NCI-H526 treated with DMSO at 0.1 percent for 48 hours (cell line): ENCODE measurements around the gene TARS2.

Experiments
- DNase-seq: peaks from one replicate; lab custom pipeline; 2025; lab: John Stamatoyannopoulos, UW

Gene TARS2

GRCh38 chr1:150537732-150538684 lies 50.8 kb downstream of the TARS2 start:
- no peak for DNase-seq

GRCh38 chr1:150543500-150544143 lies 56.4 kb downstream of the TARS2 start:
- no peak for DNase-seq

- DNase-seq = no peak
Measured at GRCh38 chr1:150544204-150544603, 57.0 kb downstream of the TARS2 start.

GRCh38 chr1:150545486-150546032 lies 58.3 kb downstream of the TARS2 start:
- DNase-seq = no peak

- DNase-seq = no peak
Measured at GRCh38 chr1:150546294-150546937, 59.2 kb downstream of the TARS2 start.

- no peak for DNase-seq
Measured at GRCh38 chr1:150548324-150548631, 61.1 kb downstream of the TARS2 start.

GRCh38 chr1:150548632-150549495 lies 61.6 kb downstream of the TARS2 start, which contains the start of gene ADAMTSL4:
TSS of gene ADAMTSL4 (plus strand) at chr1:150549408. CDS start at chr1:150552289, 2,881 bp downstream.
- DNase-seq = peak; percentile 72

GRCh38 chr1:150549496-150550221 lies 62.4 kb downstream of the TARS2 start:
- no peak for DNase-seq

- DNase-seq = no peak
Measured at GRCh38 chr1:150550222-150551050, 63.2 kb downstream of the TARS2 start.

- DNase-seq = no peak
Measured at GRCh38 chr1:150551051-150551783, 64.0 kb downstream of the TARS2 start.

GRCh38 chr1:150551784-150552127 lies 64.5 kb downstream of the TARS2 start:
- DNase-seq = no peak

- DNase-seq = no peak
Measured at GRCh38 chr1:150552128-150552910, 65.1 kb downstream of the TARS2 start.

- no peak for DNase-seq
Measured at GRCh38 chr1:150552911-150553289, 65.7 kb downstream of the TARS2 start.

GRCh38 chr1:150553392-150554085 lies 66.3 kb downstream of the TARS2 start:
- no peak for DNase-seq

GRCh38 chr1:150554086-150554452 lies 66.8 kb downstream of the TARS2 start:
- DNase-seq = no peak

- DNase-seq = no peak
Measured at GRCh38 chr1:150555198-150555970, 68.2 kb downstream of the TARS2 start.
